SU-DHL-6 (cell line): ENCODE results near the gene FAM184B.

Experiments
- EZH2phosphoT487 ChIP-seq: fragments of 200-600 bp; sonication (generic), shearing (Covaris generic); conservative IDR thresholded peaks from 2 replicates; pipeline ENCODE4 v1.6.1; 2018; ENCODE audit warnings: mild to moderate bottlenecking, antibody characterized with exemption, low read length, moderate library complexity, mixed read lengths
- TF ChIP-seq, protein P1 (sequence below): fragments of 200-600 bp; sonication (generic); IDR thresholded peaks from one replicate; pipeline ENCODE4 v1.5.1; 2017; ENCODE audit warnings: antibody characterized with exemption, mild to moderate bottlenecking, low read length, moderate library complexity; ENCODE audit not compliant: insufficient read depth, poor library complexity, severe bottlenecking

DNA sequence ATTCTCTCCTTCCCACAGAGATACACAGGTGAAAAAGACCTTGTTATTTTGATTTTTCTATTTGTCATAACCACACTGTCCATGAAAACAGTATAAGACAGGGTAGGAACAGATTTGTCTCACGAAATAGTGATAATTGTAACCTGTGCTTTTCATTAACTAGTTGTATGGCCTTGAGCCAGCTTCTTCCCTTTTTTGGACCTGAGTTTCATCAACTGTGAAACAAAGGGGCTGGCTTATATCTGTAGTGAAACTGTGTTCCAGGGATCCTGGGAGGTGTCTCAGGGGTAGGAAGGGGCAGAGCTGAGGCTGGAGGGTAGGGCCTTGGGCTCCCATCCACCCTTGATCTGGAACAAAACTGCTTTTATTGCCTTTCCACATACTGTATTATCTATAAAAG is 116.1 kb downstream of the FAM184B start:
- TF ChIP-seq, protein P1, sequence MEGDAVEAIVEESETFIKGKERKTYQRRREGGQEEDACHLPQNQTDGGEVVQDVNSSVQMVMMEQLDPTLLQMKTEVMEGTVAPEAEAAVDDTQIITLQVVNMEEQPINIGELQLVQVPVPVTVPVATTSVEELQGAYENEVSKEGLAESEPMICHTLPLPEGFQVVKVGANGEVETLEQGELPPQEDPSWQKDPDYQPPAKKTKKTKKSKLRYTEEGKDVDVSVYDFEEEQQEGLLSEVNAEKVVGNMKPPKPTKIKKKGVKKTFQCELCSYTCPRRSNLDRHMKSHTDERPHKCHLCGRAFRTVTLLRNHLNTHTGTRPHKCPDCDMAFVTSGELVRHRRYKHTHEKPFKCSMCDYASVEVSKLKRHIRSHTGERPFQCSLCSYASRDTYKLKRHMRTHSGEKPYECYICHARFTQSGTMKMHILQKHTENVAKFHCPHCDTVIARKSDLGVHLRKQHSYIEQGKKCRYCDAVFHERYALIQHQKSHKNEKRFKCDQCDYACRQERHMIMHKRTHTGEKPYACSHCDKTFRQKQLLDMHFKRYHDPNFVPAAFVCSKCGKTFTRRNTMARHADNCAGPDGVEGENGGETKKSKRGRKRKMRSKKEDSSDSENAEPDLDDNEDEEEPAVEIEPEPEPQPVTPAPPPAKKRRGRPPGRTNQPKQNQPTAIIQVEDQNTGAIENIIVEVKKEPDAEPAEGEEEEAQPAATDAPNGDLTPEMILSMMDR, result no peak
- no peak for TF ChIP-seq EZH2phosphoT487
